ENCODE results near the gene ZSCAN9.

The ZSCAN9 gene

GRCh38 chr6:28269492-28269891 is 44.4 kb downstream of the ZSCAN9 start:
- no peak for DNase-seq

GRCh38 chr6:28274888-28275287 is 49.8 kb downstream of the ZSCAN9 start:
- no peak for DNase-seq

- no peak for DNase-seq
Measured at GRCh38 chr6:28277746-28278145, 52.7 kb downstream of the ZSCAN9 start.

GRCh38 chr6:28280595-28281287 is 55.7 kb downstream of the ZSCAN9 start:
- no peak for DNase-seq

- DNase-seq, result peak; percentile 41
Measured at GRCh38 chr6:28281288-28282064, 56.4 kb downstream of the ZSCAN9 start, which contains the start of gene PGBD1. Gene PGBD1 (plus strand): TSS chr6:28281572. CDS start chr6:28283814, 2,242 bp downstream.

- DNase-seq, result no peak
Measured at GRCh38 chr6:28282926-28283325, 57.9 kb downstream of the ZSCAN9 start.

Measured in CD4-positive, alpha-beta T cell treated with Interleukin-21 for 1 hour (primary cell).